HEK293 (cell line): ENCODE measurements around the gene ADCY7.

Source experiments
- CTCF ChIA-PET: fragments of 350-600 bp; formaldehyde crosslinking; extraction: SDS; loops from one replicate; lab custom pipeline; 2021; ENCODE audit warnings: antibody characterized with exemption; lab: Yijun Ruan, JAX
- POLR2A ChIA-PET: fragments of 300-600 bp; formaldehyde crosslinking; extraction: SDS; loops from one replicate; lab custom pipeline; 2020; ENCODE audit warnings: antibody characterized with exemption, inconsistent platforms; lab: Yijun Ruan, JAX
- H3K27ac ChIP-seq: fragments of 200-500 bp; sonication (Bioruptor generic); 2 replicates; pipeline ENCODE4 v1.5.1; 2014; ENCODE audit warnings: low read depth, low read length, control low read depth, inconsistent platforms; ENCODE audit errors: extremely low read depth
- H3K36me3 ChIP-seq, 2 experiments: fragments of 200-500 bp in 1 of 2; sonication (Bioruptor generic) in 1 of 2; 1 replicate in 1 of 2; 2 replicates in 1 of 2; pipeline ENCODE4 v1.5.1; 2014 to 2017; ENCODE audit warnings: inconsistent platforms in 2 of 2, low read length in 2 of 2; ENCODE audit not compliant: control insufficient read depth in 2 of 2, insufficient read depth in 1 of 2
- H3K4me1 ChIP-seq: fragments of 200-500 bp; sonication (Bioruptor generic); 2 replicates; pipeline ENCODE4 v1.5.1; 2014; ENCODE audit warnings: mild to moderate bottlenecking, low read length, inconsistent platforms; ENCODE audit not compliant: control insufficient read depth, insufficient read depth
- H3K4me3 ChIP-seq: 2 replicates; pipeline ENCODE4 v1.5.1; 2011; ENCODE audit warnings: low read depth, mild to moderate bottlenecking, control low read depth, low read length, moderate library complexity
- H3K9me3 ChIP-seq: fragments of 200-500 bp; sonication (Bioruptor generic); 2 replicates; pipeline ENCODE4 v1.5.1; 2014; ENCODE audit warnings: low read depth, low read length, inconsistent platforms; ENCODE audit not compliant: control insufficient read depth, insufficient read depth
- GFI1B ChIP-seq: fragments of 450-650 bp; formaldehyde crosslinking; IDR thresholded peaks from 2 replicates; pipeline ENCODE4 v1.5.1; 2016; ENCODE audit warnings: missing biosample characterization, missing genetic modification characterization
- HOXC10 ChIP-seq: sonication (generic); formaldehyde crosslinking; IDR thresholded peaks from 2 replicates; pipeline ENCODE4 v1.8.1; 2023; ENCODE audit warnings: mild to moderate bottlenecking, missing genetic modification reagents
- KLF17 ChIP-seq: fragments of 450-650 bp; formaldehyde crosslinking; IDR thresholded peaks from 2 replicates; pipeline ENCODE4 v1.5.1; 2016; ENCODE audit warnings: missing biosample characterization, missing genetic modification characterization
- KLF7 ChIP-seq: fragments of 450-650 bp; formaldehyde crosslinking; IDR thresholded peaks from 2 replicates; pipeline ENCODE4 v1.5.1; 2016; ENCODE audit warnings: missing biosample characterization, missing genetic modification characterization, borderline replicate concordance
- MEIS1 ChIP-seq: sonication (generic); formaldehyde crosslinking; IDR thresholded peaks from 2 replicates; pipeline ENCODE4 v1.8.1; 2022; ENCODE audit warnings: missing genetic modification reagents, mild to moderate bottlenecking, borderline replicate concordance
- RBAK ChIP-seq: fragments of 450-650 bp; formaldehyde crosslinking; IDR thresholded peaks from 2 replicates; pipeline ENCODE4 v1.5.1; 2016; ENCODE audit warnings: missing biosample characterization, missing genetic modification characterization
- REPIN1 ChIP-seq: fragments of 450-650 bp; formaldehyde crosslinking; IDR thresholded peaks from 2 replicates; pipeline ENCODE4 v1.5.1; 2017; ENCODE audit warnings: missing biosample characterization, missing genetic modification characterization, low read depth
- SP3 ChIP-seq: fragments of 450-650 bp; formaldehyde crosslinking; IDR thresholded peaks from 2 replicates; pipeline ENCODE4 v1.5.1; 2016; ENCODE audit warnings: missing biosample characterization, missing genetic modification characterization
- ZBTB48 ChIP-seq: fragments of 450-650 bp; formaldehyde crosslinking; IDR thresholded peaks from 2 replicates; pipeline ENCODE4 v1.5.1; 2016; ENCODE audit warnings: missing biosample characterization, missing genetic modification characterization
- ZBTB7A ChIP-seq: fragments of 450-650 bp; formaldehyde crosslinking; IDR thresholded peaks from 2 replicates; pipeline ENCODE4 v1.5.1; 2016; ENCODE audit warnings: low read depth, missing biosample characterization, missing genetic modification characterization
- ZFHX2 ChIP-seq: fragments of 450-650 bp; formaldehyde crosslinking; conservative IDR thresholded peaks from 2 replicates; pipeline ENCODE4 v1.5.1; 2016; ENCODE audit warnings: missing biosample characterization, missing genetic modification characterization
- ZNF121 ChIP-seq: fragments of 450-650 bp; formaldehyde crosslinking; IDR thresholded peaks from 2 replicates; pipeline ENCODE4 v1.5.1; 2016; ENCODE audit warnings: missing biosample characterization, missing genetic modification characterization
- ZNF146 ChIP-seq: fragments of 450-650 bp; formaldehyde crosslinking; IDR thresholded peaks from 2 replicates; pipeline ENCODE4 v1.5.1; 2016; ENCODE audit warnings: missing biosample characterization, missing genetic modification characterization
- ZNF155 ChIP-seq: fragments of 450-650 bp; formaldehyde crosslinking; IDR thresholded peaks from 2 replicates; pipeline ENCODE4 v1.5.1; 2016; ENCODE audit warnings: missing biosample characterization, missing genetic modification characterization
- ZNF202 ChIP-seq: fragments of 450-650 bp; formaldehyde crosslinking; IDR thresholded peaks from 2 replicates; pipeline ENCODE4 v1.5.1; 2016; ENCODE audit warnings: missing biosample characterization, missing genetic modification characterization, borderline replicate concordance
- ZNF211 ChIP-seq: fragments of 450-650 bp; formaldehyde crosslinking; IDR thresholded peaks from 2 replicates; pipeline ENCODE4 v1.5.1; 2016; ENCODE audit warnings: low read depth, missing biosample characterization, missing genetic modification characterization
- ZNF223 ChIP-seq: fragments of 450-650 bp; formaldehyde crosslinking; IDR thresholded peaks from 2 replicates; pipeline ENCODE4 v1.5.1; 2016; ENCODE audit warnings: missing biosample characterization, missing genetic modification characterization
- ZNF24 ChIP-seq: fragments of 450-650 bp; formaldehyde crosslinking; IDR thresholded peaks from 2 replicates; pipeline ENCODE4 v1.5.1; 2016; ENCODE audit warnings: missing biosample characterization, missing genetic modification characterization
- ZNF248 ChIP-seq: fragments of 450-650 bp; formaldehyde crosslinking; IDR thresholded peaks from 2 replicates; pipeline ENCODE4 v1.5.1; 2017; ENCODE audit warnings: missing biosample characterization, missing genetic modification characterization
- ZNF26 ChIP-seq: fragments of 450-650 bp; formaldehyde crosslinking; IDR thresholded peaks from 2 replicates; pipeline ENCODE4 v1.5.1; 2016; ENCODE audit warnings: missing biosample characterization, missing genetic modification characterization
- ZNF366 ChIP-seq: fragments of 450-650 bp; formaldehyde crosslinking; conservative IDR thresholded peaks from 2 replicates; pipeline ENCODE4 v1.5.1; 2016; ENCODE audit warnings: missing biosample characterization, missing genetic modification characterization
- ZNF37A ChIP-seq: fragments of 450-650 bp; IDR thresholded peaks from 2 replicates; pipeline ENCODE4 v1.5.1; 2018; ENCODE audit warnings: missing biosample characterization, missing genetic modification characterization
- ZNF404 ChIP-seq: fragments of 450-650 bp; formaldehyde crosslinking; IDR thresholded peaks from 2 replicates; pipeline ENCODE4 v1.5.1; 2017; ENCODE audit warnings: missing biosample characterization, missing genetic modification characterization
- ZNF48 ChIP-seq: fragments of 450-650 bp; formaldehyde crosslinking; IDR thresholded peaks from 2 replicates; pipeline ENCODE4 v1.5.1; 2016; ENCODE audit warnings: missing biosample characterization, missing genetic modification characterization
- ZNF514 ChIP-seq: fragments of 450-650 bp; formaldehyde crosslinking; IDR thresholded peaks from 2 replicates; pipeline ENCODE4 v1.5.1; 2016; ENCODE audit warnings: missing biosample characterization, missing genetic modification characterization
- ZNF660 ChIP-seq: fragments of 450-650 bp; IDR thresholded peaks from 2 replicates; pipeline ENCODE4 v1.5.1; 2018; ENCODE audit warnings: missing biosample characterization, mild to moderate bottlenecking, missing genetic modification characterization
- ZNF664 ChIP-seq: fragments of 450-650 bp; formaldehyde crosslinking; IDR thresholded peaks from 2 replicates; pipeline ENCODE4 v1.5.1; 2016; ENCODE audit warnings: missing biosample characterization, missing genetic modification characterization
- ZNF747 ChIP-seq: fragments of 450-650 bp; formaldehyde crosslinking; IDR thresholded peaks from 2 replicates; pipeline ENCODE4 v1.5.1; 2016; ENCODE audit warnings: missing biosample characterization, missing genetic modification characterization
- TF ChIP-seq, protein P1 (sequence below): fragments of 450-650 bp; IDR thresholded peaks from 2 replicates; pipeline ENCODE4 v1.5.1; 2018; ENCODE audit warnings: missing biosample characterization, missing genetic modification characterization
- TF ChIP-seq, protein P2 (sequence below): fragments of 450-650 bp; formaldehyde crosslinking; IDR thresholded peaks from 2 replicates; pipeline ENCODE4 v1.5.1; 2016; ENCODE audit warnings: missing biosample characterization, missing genetic modification characterization, borderline replicate concordance

Gene ADCY7

GRCh38 chr16:50324345-50324744 lies 58.0 kb downstream of the ADCY7 start:
- CTCF ChIA-PET, result no interaction called here
- no peak overlapping the region for H3K4me3 ChIP-seq
- H3K9me3 ChIP-seq, result no peaks in the 10 kb centered on the region
- POLR2A ChIA-PET, result no interaction called here
- no peak overlapping the region for H3K27ac ChIP-seq
- H3K36me3 ChIP-seq, result peaks cover 10 to 98% of the 10 kb centered on the region in 2 experiments
- H3K4me1 ChIP-seq, result no peaks in the 10 kb centered on the region
- TF ChIP-seq ZNF223, result no peak
- no peak for TF ChIP-seq ZBTB7A
- TF ChIP-seq ZNF514 (tag by site-specific recombination), result no peak
- TF ChIP-seq ZNF660 (tag by site-specific recombination), result no peak
- TF ChIP-seq, protein P1, sequence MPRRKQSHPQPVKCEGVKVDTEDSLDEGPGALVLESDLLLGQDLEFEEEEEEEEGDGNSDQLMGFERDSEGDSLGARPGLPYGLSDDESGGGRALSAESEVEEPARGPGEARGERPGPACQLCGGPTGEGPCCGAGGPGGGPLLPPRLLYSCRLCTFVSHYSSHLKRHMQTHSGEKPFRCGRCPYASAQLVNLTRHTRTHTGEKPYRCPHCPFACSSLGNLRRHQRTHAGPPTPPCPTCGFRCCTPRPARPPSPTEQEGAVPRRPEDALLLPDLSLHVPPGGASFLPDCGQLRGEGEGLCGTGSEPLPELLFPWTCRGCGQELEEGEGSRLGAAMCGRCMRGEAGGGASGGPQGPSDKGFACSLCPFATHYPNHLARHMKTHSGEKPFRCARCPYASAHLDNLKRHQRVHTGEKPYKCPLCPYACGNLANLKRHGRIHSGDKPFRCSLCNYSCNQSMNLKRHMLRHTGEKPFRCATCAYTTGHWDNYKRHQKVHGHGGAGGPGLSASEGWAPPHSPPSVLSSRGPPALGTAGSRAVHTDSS (tag by site-specific recombination), result no peak
- TF ChIP-seq ZNF155 (tag by site-specific recombination), result no peak
- no peak for TF ChIP-seq ZNF24 (tag by site-specific recombination)
- TF ChIP-seq ZNF664 (tag by site-specific recombination), result no peak
- TF ChIP-seq ZFHX2 (tag by site-specific recombination), result no peak
- TF ChIP-seq HOXC10 (CRISPR knock-in tag), result no peak
- no peak for TF ChIP-seq GFI1B (tag by site-specific recombination)
- TF ChIP-seq ZNF121 (tag by site-specific recombination), result no peak

DNA sequence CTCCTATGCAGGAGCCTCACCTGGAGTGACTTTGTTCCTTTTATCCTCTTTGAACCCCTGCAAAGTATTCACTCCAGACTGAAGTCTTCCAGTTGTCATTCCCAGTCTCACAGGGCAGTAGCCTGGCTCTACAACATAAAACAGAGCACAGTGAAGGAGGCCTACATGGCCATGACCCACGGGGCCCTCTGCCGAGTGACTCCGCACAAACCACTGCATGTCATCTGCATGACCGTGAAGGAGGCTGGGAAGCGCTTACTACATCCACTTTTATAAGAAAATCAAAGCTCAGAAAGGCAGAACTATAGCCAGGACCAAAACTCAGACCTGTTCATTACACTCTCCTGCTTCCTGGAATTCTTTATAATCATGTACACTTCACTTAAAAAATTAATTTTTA lies 59.9 kb downstream of the ADCY7 start:
- no peaks in the 10 kb centered on the region for H3K9me3 ChIP-seq
- CTCF ChIA-PET, result interaction anchor here (0.6 to 3.7 kb wide), 10 partner anchors 9 to 480 kb away, joined by 3 to 25 read pairs (median 4); no protein-coding TSS in a partner anchor
- no peak overlapping the region for H3K4me3 ChIP-seq
- H3K4me1 ChIP-seq, result no peaks in the 10 kb centered on the region
- TF ChIP-seq ZNF146 (tag by site-specific recombination), result no peak
- no peak for TF ChIP-seq MEIS1 (CRISPR knock-in tag)
- TF ChIP-seq ZNF48 (tag by site-specific recombination), result no peak
- no peak for TF ChIP-seq SP3
- no peak for TF ChIP-seq ZNF366 (tag by site-specific recombination)
- TF ChIP-seq, protein P2, sequence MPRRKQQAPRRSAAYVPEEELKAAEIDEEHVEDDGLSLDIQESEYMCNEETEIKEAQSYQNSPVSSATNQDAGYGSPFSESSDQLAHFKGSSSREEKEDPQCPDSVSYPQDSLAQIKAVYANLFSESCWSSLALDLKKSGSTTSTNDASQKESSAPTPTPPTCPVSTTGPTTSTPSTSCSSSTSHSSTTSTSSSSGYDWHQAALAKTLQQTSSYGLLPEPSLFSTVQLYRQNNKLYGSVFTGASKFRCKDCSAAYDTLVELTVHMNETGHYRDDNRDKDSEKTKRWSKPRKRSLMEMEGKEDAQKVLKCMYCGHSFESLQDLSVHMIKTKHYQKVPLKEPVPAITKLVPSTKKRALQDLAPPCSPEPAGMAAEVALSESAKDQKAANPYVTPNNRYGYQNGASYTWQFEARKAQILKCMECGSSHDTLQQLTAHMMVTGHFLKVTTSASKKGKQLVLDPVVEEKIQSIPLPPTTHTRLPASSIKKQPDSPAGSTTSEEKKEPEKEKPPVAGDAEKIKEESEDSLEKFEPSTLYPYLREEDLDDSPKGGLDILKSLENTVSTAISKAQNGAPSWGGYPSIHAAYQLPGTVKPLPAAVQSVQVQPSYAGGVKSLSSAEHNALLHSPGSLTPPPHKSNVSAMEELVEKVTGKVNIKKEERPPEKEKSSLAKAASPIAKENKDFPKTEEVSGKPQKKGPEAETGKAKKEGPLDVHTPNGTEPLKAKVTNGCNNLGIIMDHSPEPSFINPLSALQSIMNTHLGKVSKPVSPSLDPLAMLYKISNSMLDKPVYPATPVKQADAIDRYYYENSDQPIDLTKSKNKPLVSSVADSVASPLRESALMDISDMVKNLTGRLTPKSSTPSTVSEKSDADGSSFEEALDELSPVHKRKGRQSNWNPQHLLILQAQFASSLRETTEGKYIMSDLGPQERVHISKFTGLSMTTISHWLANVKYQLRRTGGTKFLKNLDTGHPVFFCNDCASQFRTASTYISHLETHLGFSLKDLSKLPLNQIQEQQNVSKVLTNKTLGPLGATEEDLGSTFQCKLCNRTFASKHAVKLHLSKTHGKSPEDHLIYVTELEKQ, result no peak
- TF ChIP-seq REPIN1 (tag by site-specific recombination), result no peak
- TF ChIP-seq ZNF202, result no peak
- no peak for TF ChIP-seq ZNF37A (tag by site-specific recombination)
- no peak for TF ChIP-seq KLF17 (tag by site-specific recombination)
- TF ChIP-seq ZBTB48 (tag by site-specific recombination), result no peak
- no peak for TF ChIP-seq ZNF26
- no peak for TF ChIP-seq ZNF211 (tag by site-specific recombination)
- TF ChIP-seq ZNF248 (tag by site-specific recombination), result no peak
- TF ChIP-seq ZNF747, result no peak
- no peak for TF ChIP-seq ZNF404 (tag by site-specific recombination)
- no peak for TF ChIP-seq KLF7
- TF ChIP-seq RBAK (tag by site-specific recombination), result no peak
- TF ChIP-seq, all 188 proteins: peak for 0
- Histone ChIP-seq H3K36me3 (peaks cover 10 to 90% of the 10 kb centered on the region in 2 experiments; a peak in 2 of 3 replicates), H3K27ac (no peak overlapping the region)
- POLR2A ChIA-PET, result no interaction called here
